ENCODE measurements around the gene ARL3.

The ARL3 gene

DNA sequence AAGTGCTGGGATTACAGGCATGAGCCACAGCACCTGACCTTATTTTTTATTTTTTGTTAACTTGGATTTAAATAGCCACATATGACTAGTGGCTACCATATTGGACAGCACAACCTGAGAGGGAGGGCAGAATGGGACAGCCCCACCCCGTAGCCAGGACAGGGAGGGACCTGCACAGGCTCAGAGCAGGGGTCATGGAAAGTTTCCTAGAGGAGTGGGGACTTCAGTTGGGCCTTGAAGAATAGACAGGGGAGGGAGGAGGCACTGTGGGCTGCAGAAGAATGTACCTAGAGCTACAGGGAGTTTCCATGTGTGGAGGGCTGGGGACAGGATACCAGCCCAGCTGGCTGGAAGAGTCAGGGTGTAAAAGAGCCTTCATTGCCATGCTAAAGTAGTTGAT lies 61.1 kb downstream of the ARL3 start:
- H3K36me3 ChIP-seq (ENCODE audit: control insufficient read depth, insufficient read depth, low read length), result no peaks in the 10 kb centered on the region
- H3K27ac ChIP-seq, result peak overlapping the region; percentile 39

DNA sequence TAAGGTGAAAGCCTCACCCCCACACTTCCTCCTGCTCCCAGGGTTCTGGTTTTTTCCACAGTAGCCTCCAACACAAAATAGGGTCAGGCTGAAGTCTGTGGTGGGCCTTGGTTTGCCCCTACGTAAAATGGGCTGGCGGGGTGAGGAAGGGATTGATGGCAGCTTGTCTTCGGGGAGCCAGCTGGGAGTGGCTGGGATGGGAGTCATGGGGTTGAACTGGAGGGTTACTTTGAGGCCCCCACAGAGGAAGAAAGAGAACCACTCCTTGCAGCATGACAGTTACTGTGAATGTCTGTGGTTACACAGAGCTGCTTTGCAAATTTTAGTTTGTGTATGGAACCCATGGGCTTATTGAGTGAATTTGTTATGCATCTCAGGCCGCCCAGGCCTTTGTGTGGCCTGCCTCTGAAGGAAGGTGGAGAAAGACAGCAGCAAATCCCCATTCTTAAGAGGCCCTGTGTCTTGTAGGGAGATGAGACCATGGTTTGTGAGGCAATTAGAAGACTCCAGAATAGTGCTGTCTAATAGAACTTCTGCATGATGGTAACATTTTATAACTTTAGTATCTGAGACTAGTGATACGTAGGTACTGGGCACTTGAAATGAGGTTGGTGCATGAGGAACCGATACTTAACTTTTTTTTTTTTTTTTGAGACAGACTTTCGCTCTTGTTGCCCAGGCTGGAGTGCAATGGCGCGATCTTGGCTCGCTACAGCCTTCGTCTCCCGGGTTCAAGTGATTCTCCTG lies 61.9 kb downstream of the ARL3 start:
- Histone ChIP-seq H2AFZ (no peak overlapping the region), H3K4me2 (ENCODE audit: low read length) (no peak overlapping the region), H3K9me3 (ENCODE audit: control insufficient read depth, low read length) (no peaks in the 10 kb centered on the region), H3K9ac (no peak overlapping the region), H3K27ac (peak overlapping the region; percentile 99), H3K4me1 (peaks cover 45% of the 10 kb centered on the region), H3K4me3 (ENCODE audit: low read depth, low read length) (no peak overlapping the region), H3K36me3 (ENCODE audit: control insufficient read depth, insufficient read depth, low read length) (no peaks in the 10 kb centered on the region), H3K79me2 (peaks cover 59% of the 10 kb centered on the region), H3K27me3 (ENCODE audit: control insufficient read depth, insufficient read depth, low read length) (no peaks in the 10 kb centered on the region)
- TF ChIP-seq, protein P1, sequence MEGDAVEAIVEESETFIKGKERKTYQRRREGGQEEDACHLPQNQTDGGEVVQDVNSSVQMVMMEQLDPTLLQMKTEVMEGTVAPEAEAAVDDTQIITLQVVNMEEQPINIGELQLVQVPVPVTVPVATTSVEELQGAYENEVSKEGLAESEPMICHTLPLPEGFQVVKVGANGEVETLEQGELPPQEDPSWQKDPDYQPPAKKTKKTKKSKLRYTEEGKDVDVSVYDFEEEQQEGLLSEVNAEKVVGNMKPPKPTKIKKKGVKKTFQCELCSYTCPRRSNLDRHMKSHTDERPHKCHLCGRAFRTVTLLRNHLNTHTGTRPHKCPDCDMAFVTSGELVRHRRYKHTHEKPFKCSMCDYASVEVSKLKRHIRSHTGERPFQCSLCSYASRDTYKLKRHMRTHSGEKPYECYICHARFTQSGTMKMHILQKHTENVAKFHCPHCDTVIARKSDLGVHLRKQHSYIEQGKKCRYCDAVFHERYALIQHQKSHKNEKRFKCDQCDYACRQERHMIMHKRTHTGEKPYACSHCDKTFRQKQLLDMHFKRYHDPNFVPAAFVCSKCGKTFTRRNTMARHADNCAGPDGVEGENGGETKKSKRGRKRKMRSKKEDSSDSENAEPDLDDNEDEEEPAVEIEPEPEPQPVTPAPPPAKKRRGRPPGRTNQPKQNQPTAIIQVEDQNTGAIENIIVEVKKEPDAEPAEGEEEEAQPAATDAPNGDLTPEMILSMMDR (IDR thresholded peaks at IDR 0.05), result no peak

More for the DNA sequence above, 61.1 kb downstream of the ARL3 start:
- Histone ChIP-seq H3K79me2 (peaks cover 52% of the 10 kb centered on the region), H3K9ac (no peak overlapping the region), H3K4me1 (peaks cover 40% of the 10 kb centered on the region), H3K4me2 (ENCODE audit: low read length) (no peak overlapping the region), H3K4me3 (ENCODE audit: low read depth, low read length) (no peak overlapping the region), H3K9me3 (ENCODE audit: control insufficient read depth, low read length) (no peaks in the 10 kb centered on the region), H3K27me3 (ENCODE audit: control insufficient read depth, insufficient read depth, low read length) (no peaks in the 10 kb centered on the region), H2AFZ (no peak overlapping the region)
- TF ChIP-seq, protein P1 (IDR thresholded peaks at IDR 0.05), result no peak

DNA sequence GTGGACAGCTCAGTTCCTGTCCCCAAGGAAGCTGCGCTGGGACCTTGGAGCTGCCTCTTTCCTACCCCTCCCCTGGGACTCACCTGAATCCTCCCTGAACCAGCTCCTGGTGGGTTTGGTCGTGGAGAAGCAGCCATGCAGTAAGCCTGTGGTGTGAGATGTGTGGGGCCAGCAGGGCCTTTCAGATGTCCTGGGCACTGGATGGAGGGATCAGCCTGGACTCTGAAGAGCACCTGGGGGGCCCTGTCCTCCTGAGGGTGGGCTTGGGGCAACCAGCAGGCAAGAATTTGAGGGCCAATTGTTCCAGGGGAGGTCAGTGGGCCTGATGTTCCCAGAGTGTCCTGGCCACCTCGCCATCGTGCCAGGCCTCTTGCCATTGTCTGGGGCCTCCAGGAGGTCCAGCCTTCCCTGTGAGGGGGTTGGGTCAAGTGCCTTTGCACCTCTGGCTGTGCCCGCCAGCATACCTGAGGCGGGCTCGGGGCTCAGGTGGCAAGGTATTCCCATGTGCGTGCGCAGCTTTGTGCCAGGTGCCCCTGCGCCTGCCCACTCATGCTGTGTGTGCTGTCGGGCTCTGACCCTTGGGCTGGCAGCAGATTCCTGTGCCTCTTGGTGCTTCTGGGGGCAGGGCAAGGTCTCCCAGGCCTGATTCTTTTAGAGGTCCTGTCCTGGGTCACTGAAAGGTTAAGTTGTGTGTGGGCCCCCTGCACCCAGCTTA lies 62.6 kb downstream of the ARL3 start:
- no peak overlapping the region for H3K4me2 ChIP-seq (ENCODE audit: low read length)
- H3K27me3 ChIP-seq (ENCODE audit: control insufficient read depth, insufficient read depth, low read length), result no peaks in the 10 kb centered on the region
- TF ChIP-seq, protein P1 (IDR thresholded peaks at IDR 0.05), result no peak
- H3K4me3 ChIP-seq (ENCODE audit: low read depth, low read length), result no peak overlapping the region
- peaks cover 66% of the 10 kb centered on the region for H3K79me2 ChIP-seq
- H3K9me3 ChIP-seq (ENCODE audit: control insufficient read depth, low read length), result no peaks in the 10 kb centered on the region
- no peak overlapping the region for H3K9ac ChIP-seq
- peaks cover 41% of the 10 kb centered on the region for H3K4me1 ChIP-seq
- H2AFZ ChIP-seq, result no peak overlapping the region
- H3K27ac ChIP-seq, result peak overlapping the region; percentile 99
- no peaks in the 10 kb centered on the region for H3K36me3 ChIP-seq (ENCODE audit: control insufficient read depth, insufficient read depth, low read length)

DNA sequence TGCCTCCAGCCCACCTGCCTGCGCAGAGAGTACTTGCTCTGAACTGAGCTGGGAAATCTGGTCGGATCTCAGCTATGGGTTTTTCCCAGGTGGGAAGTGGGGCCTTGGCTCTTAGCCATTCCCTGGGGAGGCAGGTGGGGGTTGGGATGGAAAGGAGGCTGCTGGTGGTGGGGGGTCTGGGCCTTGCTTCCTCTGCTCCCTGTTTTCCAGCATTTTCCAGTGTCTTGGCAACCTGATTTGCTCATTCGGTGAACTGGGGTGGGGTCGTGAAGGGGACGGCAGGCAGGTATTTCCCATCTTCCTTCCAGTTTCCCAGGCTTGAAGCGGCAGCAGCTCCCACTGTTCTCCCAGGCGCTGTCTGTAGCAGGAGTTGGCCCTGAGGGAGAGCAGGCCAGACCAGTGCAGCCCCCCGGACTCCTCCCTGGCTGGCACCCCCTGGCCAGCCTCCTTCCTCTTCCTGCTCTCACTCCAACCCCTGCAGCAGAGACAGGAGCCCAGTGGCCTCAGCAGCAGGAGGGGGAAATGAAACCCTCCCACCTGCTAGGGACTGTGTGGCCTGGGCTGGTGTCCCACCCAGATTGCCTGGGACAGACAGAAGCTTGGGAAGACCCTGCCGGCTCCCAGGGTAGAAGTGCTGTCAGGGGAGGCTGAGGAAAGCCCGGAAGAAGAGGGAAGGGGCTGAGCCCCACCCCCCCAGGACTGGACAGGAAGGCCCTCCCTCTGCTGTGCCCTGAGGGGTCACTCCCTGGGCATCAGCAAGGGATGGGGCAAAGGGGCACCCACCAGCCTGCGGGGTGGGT lies 63.3 kb downstream of the ARL3 start:
- H3K79me2 ChIP-seq, result peaks cover 74% of the 10 kb centered on the region
- H3K27me3 ChIP-seq (ENCODE audit: control insufficient read depth, insufficient read depth, low read length), result no peaks in the 10 kb centered on the region
- H2AFZ ChIP-seq, result no peak overlapping the region
- peak overlapping the region; percentile 99 for H3K27ac ChIP-seq
- H3K9ac ChIP-seq, result no peak overlapping the region
- H3K9me3 ChIP-seq (ENCODE audit: control insufficient read depth, low read length), result no peaks in the 10 kb centered on the region
- peaks cover 41% of the 10 kb centered on the region for H3K4me1 ChIP-seq
- H3K4me2 ChIP-seq (ENCODE audit: low read length), result peak overlapping the region; percentile 24
- H3K36me3 ChIP-seq (ENCODE audit: control insufficient read depth, insufficient read depth, low read length), result no peaks in the 10 kb centered on the region
- no peak overlapping the region for H3K4me3 ChIP-seq (ENCODE audit: low read depth, low read length)
- TF ChIP-seq, protein P1 (IDR thresholded peaks at IDR 0.05), result no peak
